GM19467 (cell line): Measurements from ENCODE around the gene NKD1.

Experiments used
- ATAC-seq: cut with Tn5 transposase; IDR thresholded peaks from one replicate; pipeline ENCODE4 v1.9.1; 2021; ENCODE audit warnings: mild to moderate bottlenecking, moderate library complexity; ENCODE audit not compliant: unreplicated experiment

Gene NKD1

DNA sequence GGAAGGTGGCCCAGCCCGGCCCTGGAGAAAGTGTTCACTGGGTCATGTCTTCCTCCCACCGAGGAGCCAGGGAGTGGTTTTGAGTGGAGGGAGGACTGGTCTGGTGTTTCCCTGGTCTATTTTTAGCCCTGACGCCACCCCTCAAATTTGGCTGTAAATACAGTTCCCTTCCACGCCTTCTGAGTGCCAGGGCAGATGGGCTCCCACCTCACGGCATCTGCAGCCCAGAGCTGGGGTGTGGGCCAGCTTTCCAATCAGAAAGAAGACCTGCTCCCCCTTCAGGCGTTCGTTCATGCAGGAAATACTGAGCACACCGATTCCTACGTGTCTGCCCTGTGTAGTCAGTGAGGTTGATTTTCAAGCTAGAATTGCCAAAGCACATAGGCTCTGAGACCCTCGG is 79.2 kb downstream of the NKD1 start:
- no peak for ATAC-seq

DNA sequence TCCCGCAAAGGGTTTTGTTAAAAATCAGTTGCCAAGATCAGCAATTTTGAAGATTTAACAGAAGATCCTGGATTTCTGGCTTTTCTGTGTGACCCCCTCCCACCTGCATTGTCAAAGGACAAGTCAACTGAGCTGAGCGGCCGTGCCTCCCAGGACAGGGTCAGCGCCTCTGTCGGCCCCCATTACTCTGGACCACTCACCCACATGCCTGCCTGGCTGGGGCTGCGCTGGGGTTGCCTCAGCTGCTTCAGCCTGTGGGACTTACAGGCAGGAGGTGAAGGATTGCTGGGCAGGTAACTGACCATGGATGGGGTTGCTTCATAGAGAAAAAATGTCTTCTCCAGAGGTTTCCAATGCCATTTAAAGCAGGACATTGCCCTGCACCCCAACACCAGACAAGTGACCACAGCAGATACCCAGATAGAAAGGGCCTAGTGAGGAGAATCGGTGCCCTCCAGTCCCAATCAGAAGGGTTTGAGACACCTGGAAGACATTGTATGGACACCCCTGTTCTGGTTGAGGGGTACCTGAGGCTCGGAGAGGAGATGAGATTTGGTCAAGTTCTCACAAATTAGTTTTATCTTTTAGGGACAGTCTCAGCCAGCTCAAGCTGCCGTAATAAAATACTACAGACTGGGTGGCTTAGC is 80.1 kb downstream of the NKD1 start:
- ATAC-seq, result no peak

DNA sequence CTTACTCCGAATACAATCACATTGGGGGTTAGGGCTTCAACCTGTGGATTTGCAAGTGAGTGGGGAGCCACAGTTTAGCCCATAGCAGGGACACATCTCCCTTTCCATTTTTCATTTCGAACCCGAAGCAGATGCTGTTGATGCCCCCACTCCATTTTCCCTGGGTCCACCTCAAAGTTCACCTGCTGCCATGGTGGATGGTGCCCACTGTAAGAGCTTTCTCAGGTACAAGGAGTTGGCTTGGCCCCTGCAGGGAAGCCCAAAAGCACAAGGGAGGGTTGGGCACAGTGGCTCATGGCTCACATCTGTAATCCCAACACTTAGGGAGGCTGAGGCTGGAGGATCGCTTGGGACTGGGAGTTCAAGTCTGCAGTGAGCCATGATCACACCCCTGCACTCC is 81.1 kb downstream of the NKD1 start:
- no peak for ATAC-seq

DNA sequence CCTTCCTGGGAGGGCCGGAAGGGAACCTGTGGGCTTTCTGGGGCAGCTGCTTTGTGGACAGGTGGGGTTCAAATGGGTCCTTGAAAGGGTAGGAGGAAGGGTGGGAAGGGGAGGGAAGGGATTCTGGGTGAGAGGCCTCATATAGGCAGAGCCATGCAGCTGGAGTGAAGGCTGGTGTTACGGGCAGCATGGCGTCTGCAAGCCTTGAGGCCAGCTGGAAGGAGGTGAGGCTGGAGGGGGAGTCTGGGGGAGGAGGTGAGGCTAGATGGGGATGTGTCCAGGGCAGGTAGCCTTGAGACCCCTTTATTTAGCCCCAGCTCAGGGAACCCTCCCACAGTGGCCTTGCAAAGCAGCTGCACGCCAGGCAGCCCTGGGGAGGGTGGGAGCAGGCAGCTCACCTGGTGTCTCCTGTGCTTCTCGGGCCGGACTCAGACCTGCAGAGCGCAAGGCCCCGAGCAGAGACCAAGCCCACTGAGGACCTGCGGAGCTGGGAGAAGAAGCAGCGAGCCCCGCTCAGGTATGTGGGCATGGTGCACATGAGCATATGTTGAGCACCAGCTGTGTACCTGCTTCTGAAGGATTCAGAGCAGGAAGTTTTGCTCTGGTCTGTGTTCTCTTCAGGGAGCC is 82.3 kb downstream of the NKD1 start:
- no peak for ATAC-seq

DNA sequence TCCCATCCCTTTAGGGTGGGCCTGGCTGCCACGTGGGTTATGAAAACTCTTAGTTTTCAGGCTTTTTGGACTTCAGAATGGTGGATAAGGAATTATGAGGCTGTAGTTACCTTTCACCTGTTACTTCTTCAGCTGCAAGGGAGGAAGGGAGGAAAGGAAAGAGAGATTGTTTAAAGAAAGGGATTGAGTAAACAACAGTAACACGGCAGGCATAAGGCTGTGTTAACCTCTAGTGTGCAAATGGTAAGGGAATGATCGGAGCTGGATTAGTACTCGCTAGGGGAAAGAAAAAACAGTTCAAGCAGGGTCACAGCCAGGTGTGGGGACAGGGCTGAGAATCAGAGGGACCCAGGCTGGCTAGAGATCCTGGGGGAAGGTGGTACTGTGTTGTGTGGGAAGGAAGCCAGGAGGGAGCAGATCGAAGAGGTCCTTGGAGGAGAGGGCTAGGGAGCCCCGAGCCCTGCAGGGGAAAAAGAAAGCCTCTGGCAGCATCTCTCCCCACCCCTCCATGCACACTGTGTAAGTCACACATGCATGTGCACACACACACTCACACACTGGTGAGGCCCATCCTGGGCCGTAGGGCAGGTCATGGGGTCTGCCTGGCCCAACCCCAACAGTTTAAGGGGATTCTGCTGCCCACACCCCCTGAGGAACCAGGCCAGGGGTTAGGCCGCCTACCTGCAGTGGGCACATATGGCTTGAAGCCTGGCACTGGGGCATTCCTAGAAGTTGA is 83.2 kb downstream of the NKD1 start:
- ATAC-seq, result no peak

DNA sequence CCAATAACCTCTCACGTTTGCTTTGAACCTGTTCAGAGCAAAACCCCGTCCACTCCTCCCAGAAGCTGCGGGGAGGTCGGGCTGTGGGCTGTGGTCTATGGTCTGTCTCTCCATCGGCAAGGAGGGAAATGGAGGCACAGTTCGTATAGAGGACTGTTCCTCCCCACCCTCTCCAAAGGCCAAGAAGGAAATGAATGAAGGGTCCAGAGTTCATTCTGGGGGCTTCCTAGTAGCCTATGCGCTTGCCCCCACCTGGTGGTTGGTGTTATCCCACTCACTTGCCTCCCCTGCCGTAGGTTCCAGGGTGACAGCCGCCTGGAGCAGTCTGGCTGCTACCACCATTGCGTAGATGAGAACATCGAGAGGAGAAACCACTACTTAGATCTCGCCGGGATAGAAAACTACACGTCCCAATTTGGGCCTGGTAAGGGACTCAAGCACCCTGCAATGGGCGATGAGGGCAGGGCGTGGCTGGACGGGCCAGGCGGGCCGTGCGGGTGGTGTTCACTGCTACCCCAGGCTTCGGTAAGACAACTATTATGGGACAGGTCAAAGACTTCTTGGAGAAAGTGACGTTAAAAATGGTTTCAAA is 83.9 kb downstream of the NKD1 start:
- ATAC-seq, result no peak

DNA sequence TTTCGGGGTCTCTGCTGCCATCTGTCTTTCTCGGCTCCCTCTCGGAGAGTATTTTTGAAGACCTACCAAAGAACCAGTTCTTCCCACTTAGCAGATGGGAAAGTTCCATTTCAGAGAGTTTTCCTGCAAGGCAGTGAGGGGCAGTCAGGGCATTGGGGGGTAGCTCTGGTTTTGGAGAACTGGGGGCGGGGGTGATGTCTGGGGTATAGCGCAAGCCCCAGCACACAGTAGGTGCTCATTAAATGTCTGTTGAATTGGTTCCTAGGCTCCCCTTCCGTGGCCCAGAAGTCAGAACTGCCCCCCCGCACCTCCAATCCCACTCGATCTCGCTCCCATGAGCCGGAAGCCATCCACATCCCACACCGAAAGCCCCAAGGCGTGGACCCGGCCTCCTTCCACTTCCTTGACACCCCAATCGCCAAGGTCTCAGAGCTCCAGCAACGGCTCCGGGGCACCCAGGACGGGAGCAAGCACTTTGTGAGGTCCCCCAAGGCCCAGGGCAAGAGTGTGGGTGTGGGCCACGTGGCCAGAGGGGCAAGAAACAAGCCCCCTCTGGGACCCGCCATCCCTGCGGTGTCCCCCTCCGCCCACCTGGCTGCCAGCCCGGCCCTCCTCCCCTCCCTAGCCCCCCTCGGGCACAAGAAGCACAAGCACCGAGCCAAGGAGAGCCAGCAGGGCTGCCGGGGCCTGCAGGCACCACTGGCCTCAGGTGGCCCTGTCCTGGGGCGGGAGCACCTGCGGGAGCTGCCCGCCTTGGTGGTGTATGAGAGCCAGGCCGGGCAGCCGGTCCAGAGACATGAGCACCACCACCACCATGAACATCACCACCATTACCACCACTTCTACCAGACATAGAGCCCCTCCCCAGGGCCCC is 85.0 kb downstream of the NKD1 start:
- no peak for ATAC-seq

DNA sequence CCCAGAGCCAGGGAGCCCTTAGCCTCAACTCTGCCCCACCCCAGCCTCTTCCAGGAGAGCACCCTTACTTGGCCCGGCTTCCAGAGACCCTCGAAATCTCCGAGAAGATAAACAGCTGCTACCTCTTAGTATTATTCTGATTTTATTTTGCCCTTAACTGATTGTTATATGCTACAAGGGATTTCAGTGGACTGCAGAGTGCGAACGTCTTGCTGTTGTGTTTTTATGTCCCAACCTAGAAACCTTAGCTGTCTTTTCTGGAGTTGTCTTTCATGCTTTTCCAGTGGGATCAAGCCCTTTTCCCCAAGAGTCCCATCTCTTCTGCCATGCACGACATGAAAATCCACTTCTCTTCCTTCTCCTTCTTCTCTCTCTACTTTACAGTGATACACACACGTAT is 85.9 kb downstream of the NKD1 start:
- ATAC-seq, result no peak

DNA sequence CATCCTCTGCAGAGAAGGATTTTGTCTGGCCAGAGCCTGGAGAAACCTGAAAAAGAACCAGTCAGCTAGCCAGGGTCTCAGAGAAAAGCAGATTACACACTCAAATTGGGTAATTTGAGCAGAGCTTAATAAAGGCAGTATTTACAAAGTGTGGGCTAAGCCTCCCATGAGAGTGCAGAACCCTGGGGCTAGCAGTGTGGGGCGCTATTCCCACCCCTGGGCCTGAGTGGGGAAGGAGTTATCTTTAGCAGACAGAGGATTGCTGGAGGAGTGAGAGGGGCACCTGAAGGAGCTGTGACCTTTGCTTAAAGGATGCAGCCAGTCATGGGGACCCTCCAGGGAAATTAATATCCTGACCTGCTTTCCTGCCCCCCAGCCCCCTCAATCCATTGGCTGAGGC is 86.8 kb downstream of the NKD1 start:
- ATAC-seq, result no peak

DNA sequence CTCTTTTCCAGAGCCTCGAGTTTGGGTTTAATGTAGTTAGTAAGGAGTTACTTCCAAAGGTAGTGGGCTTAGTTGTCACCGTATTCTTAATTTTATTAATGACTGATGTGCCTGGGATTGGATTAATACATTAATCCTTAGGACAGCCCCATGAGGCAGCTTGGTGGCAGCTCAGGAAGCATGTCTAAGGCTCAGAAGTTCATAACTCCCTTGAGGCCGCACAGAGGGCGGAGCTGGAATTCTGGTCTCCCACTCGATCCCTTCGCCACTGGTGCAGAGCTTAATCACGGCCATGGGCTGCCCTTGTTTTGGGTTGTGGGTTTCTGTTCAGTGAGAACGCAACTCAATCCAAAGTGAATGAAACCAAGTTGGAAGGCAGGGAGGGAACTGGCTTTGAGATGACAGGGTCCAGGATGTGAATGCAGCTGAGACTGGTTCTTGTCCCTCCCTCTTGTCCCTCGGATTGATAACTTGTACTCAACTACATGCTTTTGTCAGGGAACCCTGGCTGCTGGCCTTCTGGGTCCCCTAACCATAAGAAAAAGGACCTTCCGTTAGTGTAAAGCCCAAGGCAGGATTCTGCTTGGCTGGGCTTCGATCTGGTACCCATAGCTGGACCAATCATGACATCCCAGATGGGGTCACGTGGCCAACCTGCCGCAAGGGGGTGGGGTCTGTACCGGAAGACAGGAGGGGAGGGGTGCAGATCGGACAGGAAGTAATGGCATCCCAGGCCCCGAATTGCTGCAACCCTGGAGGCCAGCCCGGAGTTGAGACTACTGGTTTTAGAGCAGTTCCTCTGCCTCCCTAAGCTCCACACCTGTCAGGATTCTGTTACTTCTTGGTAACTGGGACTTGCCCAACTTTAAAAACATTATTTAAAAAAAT is 87.6 kb downstream of the NKD1 start:
- no peak for ATAC-seq

DNA sequence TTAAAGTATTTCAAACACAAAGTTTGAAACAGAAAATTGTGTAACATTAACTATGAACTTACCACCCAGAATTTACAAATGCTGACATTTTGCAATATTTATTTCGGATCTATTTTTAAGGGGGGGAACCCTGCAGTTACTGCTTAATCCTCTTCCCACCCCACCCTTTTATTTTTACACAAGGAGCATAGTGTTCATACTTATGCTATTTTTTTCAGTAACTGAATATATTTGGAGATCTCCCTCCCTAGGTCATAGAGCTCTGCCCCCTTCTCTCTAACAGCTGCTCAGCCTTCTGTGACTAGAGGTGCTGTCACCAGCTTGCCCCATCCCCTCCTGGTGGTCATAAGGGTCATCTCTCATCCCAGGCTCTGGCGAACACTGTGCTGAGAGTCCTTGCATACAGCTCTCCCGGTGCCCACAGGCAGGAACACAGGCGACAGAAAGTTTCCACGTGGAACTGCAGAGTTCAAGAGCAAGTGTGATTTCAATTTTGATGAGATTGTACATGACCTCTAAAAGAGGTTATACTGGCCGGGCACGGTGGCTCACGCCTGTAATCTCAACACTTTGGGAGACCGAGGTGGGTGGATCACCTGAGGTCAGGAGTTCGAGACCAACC is 88.7 kb downstream of the NKD1 start:
- ATAC-seq, result no peak

DNA sequence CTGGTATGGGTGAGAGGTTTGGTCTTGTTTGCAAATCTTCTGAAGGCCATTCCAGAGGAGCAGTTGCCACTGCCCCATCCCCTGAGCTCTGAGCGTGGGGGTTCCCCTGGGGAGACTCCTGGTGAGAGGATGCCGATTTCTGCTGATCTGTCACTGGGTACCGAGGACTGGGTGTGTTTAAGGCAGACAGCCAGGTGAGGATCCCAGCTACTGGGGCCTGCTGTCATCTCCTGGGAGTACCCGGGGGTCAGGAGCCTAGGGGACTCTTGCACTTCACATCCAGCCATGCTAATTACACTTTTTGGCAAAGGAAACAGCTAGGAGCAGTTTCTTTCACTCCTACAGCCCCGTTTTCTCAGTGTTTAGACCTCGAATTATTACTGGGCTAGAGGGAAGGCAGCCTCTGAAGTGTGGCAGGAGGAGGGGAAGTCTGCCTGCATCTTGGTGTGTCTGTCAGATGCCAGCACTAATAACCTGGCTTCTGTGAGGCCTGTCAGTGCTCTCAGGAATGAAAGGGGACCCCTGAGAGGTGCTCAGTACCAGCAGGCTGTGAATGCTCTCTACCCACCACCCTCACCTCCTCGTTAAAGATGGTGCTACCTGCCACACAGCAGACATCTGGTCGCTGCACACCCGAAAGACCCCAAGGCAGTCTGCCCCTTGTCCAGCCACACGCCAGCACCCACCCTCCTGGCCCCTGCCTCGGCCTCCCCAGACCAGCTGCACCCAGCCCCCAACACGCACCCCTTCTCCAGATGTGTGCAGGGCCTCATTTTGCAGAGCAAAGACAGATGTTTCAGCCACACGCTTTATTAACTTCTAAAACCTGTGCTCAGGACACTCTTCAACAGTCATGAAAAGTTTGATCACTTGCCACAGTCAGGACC is 89.8 kb downstream of the NKD1 start:
- no peak for ATAC-seq

DNA sequence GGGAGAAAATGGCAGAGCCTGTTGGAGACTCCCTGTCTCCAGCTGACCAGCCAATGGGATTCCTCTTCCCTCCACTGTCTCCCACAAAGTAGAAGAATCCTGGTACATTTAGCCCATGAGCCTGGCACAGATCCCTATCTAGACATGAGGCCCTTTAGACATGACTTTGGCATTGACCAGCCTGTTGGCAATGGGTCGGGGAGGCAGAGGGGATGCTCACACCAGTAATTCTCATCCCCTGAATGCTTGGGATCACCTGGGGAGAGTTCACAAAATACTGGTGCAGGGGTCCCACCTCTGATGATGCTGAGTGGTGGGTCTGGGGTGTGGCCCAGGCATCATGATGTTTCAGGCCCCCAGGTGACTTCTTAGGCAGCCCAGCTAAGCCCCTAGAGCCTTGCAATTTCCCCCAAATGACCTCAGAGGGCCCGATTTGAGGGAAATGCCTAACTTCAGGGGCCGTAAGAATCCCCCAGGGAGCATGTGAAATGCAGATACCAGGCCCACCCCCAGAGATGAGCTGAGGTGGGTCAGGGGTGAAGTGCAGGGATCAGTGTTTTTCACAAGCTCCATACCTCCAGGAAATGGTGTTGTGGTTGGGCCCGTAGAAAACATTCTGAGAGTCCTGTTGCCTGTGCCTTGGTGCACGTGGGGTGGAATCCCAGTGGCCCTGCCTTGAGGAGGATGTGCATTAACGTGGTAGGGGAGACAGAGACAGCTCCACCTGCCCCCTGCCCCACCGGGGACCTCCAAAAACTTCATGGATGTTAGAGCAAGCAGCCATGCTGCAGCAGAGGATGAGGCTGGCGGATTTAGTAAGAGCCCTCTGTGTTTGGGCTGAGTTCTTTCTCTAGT is 90.8 kb downstream of the NKD1 start:
- ATAC-seq, result no peak

DNA sequence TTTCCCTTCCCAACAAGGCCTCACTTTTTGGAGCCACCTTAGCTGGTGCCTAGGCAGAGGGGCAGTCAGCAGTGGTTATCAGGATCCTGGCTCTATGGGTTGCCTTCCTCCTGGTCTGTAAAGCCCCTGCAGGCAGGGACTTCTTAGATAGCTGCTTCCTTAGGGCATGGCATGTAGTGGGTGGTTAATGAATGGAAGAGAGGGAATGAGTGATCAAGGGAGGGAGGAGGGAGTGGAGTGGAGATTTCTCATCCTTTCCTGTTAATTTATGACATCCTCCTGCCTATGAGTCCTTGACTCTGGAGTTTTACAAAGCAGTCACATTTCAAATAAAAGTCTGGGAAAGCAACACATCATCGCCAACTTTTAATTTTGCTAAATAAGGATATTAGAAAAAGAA is 92.2 kb downstream of the NKD1 start:
- no peak for ATAC-seq

DNA sequence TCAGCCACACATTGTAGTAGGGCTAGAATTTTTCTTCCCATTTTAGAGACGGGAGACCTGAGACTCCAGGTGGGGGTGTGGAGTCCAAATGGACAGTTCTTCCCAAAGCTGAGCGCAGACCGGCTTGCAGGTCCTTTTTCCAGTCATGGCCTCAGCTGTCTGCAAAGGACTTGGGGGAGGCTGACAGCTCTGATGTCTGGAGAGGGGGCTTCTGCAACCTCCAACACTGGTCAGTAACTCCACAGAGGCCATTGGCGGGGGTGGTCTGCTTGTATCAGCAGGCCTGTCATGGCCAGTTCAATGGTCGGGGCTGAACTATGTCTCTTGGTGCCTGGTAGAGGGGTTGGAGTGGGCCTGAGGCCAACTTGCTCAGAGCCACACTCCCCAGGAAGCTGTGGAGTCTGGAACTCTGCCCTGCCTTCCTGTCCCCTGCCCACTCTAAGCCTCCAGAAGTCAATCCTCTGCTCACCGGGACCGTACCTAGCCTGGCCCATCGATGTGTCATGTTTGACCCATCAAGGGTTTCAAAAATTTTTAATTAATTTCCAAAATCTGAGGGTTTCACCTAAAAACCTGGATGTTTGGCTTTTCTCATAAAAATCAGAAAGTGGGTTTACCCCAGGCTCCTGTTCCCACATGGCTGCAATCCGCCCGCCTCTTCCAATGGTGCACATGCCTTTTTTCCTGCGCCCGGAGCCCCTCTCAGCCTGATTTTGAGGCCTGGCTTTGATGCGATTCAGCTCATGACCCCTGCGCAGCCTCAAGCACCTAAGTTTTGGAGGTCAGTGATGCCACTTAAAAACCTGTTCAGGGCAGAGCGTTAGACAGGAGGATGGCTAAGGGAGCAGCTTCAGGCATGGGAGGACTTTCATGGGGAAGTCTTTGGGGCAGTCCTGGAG is 93.0 kb downstream of the NKD1 start:
- no peak for ATAC-seq

DNA sequence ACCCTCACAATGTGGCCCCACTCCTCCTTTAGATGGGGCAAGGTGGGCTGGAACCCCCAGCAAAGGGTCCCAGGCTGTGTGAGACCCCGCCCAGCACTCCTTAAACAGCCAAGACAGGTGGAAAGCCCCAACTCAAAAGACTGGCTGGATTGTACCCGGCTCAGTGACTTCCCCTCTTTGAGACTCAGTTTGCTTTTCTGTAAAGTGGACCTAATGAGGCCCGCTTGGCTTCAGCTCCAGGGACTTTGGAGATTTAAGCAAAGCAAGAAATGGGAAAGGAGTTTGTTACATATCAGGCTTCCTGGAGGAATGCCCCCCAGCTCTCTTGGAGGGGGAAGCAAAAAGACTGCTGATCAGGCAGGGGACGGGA is 93.6 kb downstream of the NKD1 start:
- no peak for ATAC-seq

DNA sequence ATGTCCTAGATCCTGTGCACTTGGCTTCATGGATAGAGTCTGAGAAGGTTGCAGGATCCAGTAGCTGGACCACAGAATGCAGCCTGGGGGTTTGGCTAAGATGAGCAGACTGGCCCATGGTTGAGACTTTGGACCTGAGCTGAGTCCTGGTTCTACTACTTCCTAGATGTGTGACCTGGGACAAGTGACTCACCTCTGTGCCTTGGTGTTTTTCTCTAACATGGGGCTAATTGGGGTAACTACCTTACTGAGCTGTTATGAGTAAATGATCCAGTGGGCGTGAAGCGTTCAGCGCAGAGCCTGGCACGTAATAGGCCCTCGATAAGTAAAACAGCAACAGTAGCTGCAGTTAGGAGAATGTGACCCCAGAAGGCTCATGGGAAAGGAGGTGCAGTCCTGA is 94.2 kb downstream of the NKD1 start:
- no peak for ATAC-seq
